Fibroblast of pulmonary artery (primary cell): ENCODE measurements around the gene NUFIP2.
A peak's percentile ranks its signal among the peaks of the same experiment; 100 is the strongest.

Experiments
- DNase-seq: peaks from one replicate; pipeline ENCODE4 v3.0.0-alpha.2; 2010; ENCODE audit warnings: low read depth
- H3K4me3 ChIP-seq: replicated peaks from 2 replicates; pipeline ENCODE4 v1.5.1; 2011; ENCODE audit warnings: low read depth, mild to moderate bottlenecking, control low read depth, low read length, moderate library complexity
- TF ChIP-seq, protein P1 (sequence below): IDR thresholded peaks from 2 replicates; pipeline ENCODE4 v1.5.1; 2011; ENCODE audit warnings: mild to moderate bottlenecking, control low read depth, low read length, inconsistent platforms; ENCODE audit errors: missing control alignments

Gene NUFIP2

GRCh38 chr17:29292992-29293889 lies 707 bp downstream of the NUFIP2 start:
- H3K4me3 ChIP-seq = peak overlapping the region; percentile 98
- TF ChIP-seq, protein P1, sequence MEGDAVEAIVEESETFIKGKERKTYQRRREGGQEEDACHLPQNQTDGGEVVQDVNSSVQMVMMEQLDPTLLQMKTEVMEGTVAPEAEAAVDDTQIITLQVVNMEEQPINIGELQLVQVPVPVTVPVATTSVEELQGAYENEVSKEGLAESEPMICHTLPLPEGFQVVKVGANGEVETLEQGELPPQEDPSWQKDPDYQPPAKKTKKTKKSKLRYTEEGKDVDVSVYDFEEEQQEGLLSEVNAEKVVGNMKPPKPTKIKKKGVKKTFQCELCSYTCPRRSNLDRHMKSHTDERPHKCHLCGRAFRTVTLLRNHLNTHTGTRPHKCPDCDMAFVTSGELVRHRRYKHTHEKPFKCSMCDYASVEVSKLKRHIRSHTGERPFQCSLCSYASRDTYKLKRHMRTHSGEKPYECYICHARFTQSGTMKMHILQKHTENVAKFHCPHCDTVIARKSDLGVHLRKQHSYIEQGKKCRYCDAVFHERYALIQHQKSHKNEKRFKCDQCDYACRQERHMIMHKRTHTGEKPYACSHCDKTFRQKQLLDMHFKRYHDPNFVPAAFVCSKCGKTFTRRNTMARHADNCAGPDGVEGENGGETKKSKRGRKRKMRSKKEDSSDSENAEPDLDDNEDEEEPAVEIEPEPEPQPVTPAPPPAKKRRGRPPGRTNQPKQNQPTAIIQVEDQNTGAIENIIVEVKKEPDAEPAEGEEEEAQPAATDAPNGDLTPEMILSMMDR = no peak
- DNase-seq = peak; percentile 52

- DNase-seq = peak; percentile 60
- TF ChIP-seq, protein P1 = no peak
- peak overlapping the region; percentile 98 for H3K4me3 ChIP-seq
Observed at GRCh38 chr17:29292071-29292991, 1.6 kb downstream of the NUFIP2 start.

DNA sequence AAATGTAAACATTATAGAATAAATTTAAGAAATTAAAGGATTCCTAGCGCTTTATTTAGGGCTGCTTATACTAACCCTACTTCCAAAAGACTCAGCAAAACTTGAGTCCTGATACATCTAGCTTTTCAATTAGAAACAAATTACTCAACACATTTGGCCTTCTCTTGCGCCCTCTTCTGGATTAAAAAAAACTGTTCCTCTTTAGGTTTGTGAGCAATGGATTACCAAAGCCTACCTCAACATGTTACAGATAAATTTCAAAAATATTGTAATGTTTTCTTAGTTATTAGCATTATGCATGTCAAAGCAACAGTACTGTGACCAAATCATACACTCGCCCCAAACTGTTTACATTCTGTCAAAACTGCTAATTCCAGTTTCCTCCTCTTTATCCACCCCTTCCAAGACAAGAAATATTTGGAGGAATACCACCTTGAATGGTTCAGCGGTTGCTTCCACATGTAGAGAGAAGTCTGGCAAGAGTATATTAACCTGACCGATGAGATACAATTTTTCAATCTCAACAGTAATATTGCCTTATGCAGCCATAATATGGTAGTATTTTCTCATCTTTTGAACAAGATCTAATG lies 2.7 kb downstream of the NUFIP2 start:
- DNase-seq = peak; percentile 82
- TF ChIP-seq, protein P1 = peak; percentile 62
- H3K4me3 ChIP-seq = peak overlapping the region; percentile 98

DNA sequence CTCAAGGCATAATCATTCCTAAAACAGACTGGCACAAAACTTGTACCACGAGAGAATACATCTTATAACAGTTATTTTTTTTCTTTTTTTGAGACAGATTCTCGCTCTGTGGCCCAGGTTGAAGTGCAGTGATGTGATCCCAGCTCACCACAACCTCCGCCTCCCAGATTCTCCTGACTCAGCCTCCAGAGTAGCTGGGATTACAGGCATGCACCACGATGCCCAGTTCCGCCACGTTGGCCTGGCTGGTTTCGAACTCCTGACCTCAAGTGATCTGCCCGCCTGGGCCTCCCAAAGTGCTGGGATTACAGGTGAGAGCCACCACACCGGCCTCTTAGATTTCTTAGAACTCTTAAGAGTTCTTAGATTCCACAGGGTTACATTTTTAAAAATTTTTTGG lies 4.1 kb downstream of the NUFIP2 start:
- no peak for DNase-seq
- TF ChIP-seq, protein P1 = no peak
- H3K4me3 ChIP-seq = peak overlapping the region; percentile 98

DNA sequence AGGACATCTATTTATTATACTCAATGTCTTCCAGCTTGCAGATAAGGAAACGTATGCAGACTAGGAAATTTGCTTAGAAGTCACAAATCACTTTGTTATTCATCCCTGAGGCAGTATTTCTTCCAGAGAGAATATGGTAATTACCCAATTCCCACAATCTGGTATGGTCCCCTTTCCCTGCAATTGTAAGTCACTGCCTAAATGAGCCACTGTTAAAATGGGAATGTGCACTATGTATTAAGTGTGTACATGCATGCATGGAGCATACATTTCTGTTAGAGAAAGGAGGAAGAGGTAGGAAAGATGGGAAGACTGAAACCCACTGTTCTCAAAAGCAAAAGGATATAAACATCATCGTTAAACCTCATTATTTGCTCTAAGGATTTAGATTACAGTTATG lies 10.0 kb downstream of the NUFIP2 start:
- DNase-seq = no peak
- no peak overlapping the region for H3K4me3 ChIP-seq
- TF ChIP-seq, protein P1 = no peak

DNA sequence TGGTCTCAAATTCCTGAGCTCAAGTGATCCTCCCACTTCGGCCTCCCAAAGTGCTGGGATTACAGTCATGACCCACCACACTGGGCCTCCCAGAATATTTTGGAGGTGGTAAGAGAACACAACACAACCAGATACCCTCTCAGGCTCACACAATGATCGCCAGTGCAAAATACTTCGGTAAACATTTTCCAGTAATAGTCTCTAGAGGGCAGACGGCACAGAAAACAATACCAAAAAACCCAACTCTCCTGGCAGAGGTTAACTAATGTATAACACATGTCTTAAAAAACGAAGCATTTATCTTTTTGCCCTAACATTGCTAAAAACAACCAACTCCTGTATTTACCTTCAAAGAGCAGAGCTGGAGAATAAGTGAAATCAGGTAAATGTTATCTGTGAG lies 10.5 kb downstream of the NUFIP2 start:
- no peak overlapping the region for H3K4me3 ChIP-seq
- TF ChIP-seq, protein P1 = peak; percentile 5
- DNase-seq = no peak
